DND-41 (cell line): ENCODE measurements around the gene DNM2.

ENCODE experiments used
- ATAC-seq: fragments of 200-7000 bp; cut with Tn5 transposase; 3 replicates; pipeline ENCODE4 v1.9.1; 2021; ENCODE audit warnings: low read depth; ENCODE audit not compliant: insufficient read depth
- DNase-seq: peaks from one replicate; pipeline ENCODE4 v3.0.0-alpha.2; 2020
- H2AFZ ChIP-seq: 2 replicates; pipeline ENCODE4 v1.6.0; 2012; ENCODE audit warnings: low read depth, low read length
- H3K27ac ChIP-seq: 2 replicates; pipeline ENCODE4 v1.5.1; 2012; ENCODE audit warnings: low read length, inconsistent platforms
- H3K27me3 ChIP-seq: fragments of 200-600 bp; sonication (generic); 2 replicates; pipeline ENCODE4 v1.6.0; 2012; ENCODE audit warnings: low read length, mild to moderate bottlenecking, inconsistent platforms; ENCODE audit not compliant: insufficient read depth, poor library complexity
- H3K36me3 ChIP-seq: 2 replicates; pipeline ENCODE4 v1.5.1; 2012; ENCODE audit warnings: low read length, inconsistent platforms; ENCODE audit not compliant: insufficient read depth
- H3K4me1 ChIP-seq: 2 replicates; pipeline ENCODE4 v1.5.1; 2012; ENCODE audit warnings: mild to moderate bottlenecking, low read length; ENCODE audit not compliant: insufficient read depth
- H3K4me2 ChIP-seq: 2 replicates; pipeline ENCODE4 v1.6.0; 2012; ENCODE audit warnings: mild to moderate bottlenecking, moderate library complexity, low read length, inconsistent platforms; ENCODE audit not compliant: insufficient read depth
- H3K4me3 ChIP-seq, 2 experiments: fragments of 200-600 bp in 1 of 2; shearing (Covaris generic) in 1 of 2; 2 replicates each; pipeline ENCODE4 v1.5.1; 2012 to 2016; ENCODE audit warnings: inconsistent platforms in 2 of 2, low read length in 2 of 2, mild to moderate bottlenecking in 2 of 2, low read depth in 1 of 2, moderate library complexity in 1 of 2
- H3K79me2 ChIP-seq: 2 replicates; pipeline ENCODE4 v1.6.0; 2012; ENCODE audit warnings: low read length, inconsistent platforms; ENCODE audit not compliant: insufficient read depth
- H3K9ac ChIP-seq: 2 replicates; pipeline ENCODE4 v1.6.0; 2012; ENCODE audit warnings: low read depth, mild to moderate bottlenecking, inconsistent platforms, low read length, moderate library complexity
- H3K9me3 ChIP-seq: 2 replicates; pipeline ENCODE4 v1.5.1; 2012; ENCODE audit warnings: low read length, moderate library complexity, mild to moderate bottlenecking, inconsistent platforms; ENCODE audit not compliant: insufficient read depth, severe bottlenecking
- H4K20me1 ChIP-seq: 2 replicates; pipeline ENCODE4 v1.6.0; 2012; ENCODE audit warnings: low read length; ENCODE audit not compliant: insufficient read depth
- CTCF ChIP-seq: IDR thresholded peaks from 2 replicates; pipeline ENCODE4 v1.5.1; 2012; ENCODE audit warnings: borderline replicate concordance, low read length, moderate library complexity, mild to moderate bottlenecking; ENCODE audit not compliant: poor library complexity, severe bottlenecking; ENCODE audit errors: extremely low read depth
- EZH2 ChIP-seq: IDR thresholded peaks from 3 replicates; pipeline ENCODE4 v1.6.1; 2012; ENCODE audit warnings: borderline replicate concordance, low read depth, mild to moderate bottlenecking, moderate library complexity, low read length, inconsistent platforms; ENCODE audit not compliant: severe bottlenecking

DNM2 gene

GRCh38 chr19:10803252-10803651 lies 85.4 kb downstream of the DNM2 start:
- H2AFZ ChIP-seq = no peak overlapping the region
- no peaks in the 10 kb centered on the region for H3K27me3 ChIP-seq
- no peaks in the 10 kb centered on the region for H3K79me2 ChIP-seq
- no peak overlapping the region for H3K4me2 ChIP-seq
- no peak overlapping the region for H3K9ac ChIP-seq
- DNase-seq = no peak
- no peak overlapping the region for H3K27ac ChIP-seq
- no peak for ATAC-seq
- H4K20me1 ChIP-seq = no peaks in the 10 kb centered on the region; the same call in 1 of the 2 replicates
- H3K4me1 ChIP-seq = no peaks in the 10 kb centered on the region
- no peaks in the 10 kb centered on the region for H3K9me3 ChIP-seq
- TF ChIP-seq EZH2 (no peak), CTCF (no peak)
- H3K36me3 ChIP-seq = peaks cover 80% of the 10 kb centered on the region
- H3K4me3 ChIP-seq = no peak overlapping the region

GRCh38 chr19:10805065-10805757 lies 87.3 kb downstream of the DNM2 start:
- H3K36me3 ChIP-seq = peaks cover 78% of the 10 kb centered on the region
- H3K79me2 ChIP-seq = no peaks in the 10 kb centered on the region
- H3K4me1 ChIP-seq = no peaks in the 10 kb centered on the region
- no peaks in the 10 kb centered on the region for H3K9me3 ChIP-seq
- H3K9ac ChIP-seq = no peak overlapping the region
- no peaks in the 10 kb centered on the region for H3K27me3 ChIP-seq
- H3K4me2 ChIP-seq = no peak overlapping the region
- no peak overlapping the region for H2AFZ ChIP-seq
- H4K20me1 ChIP-seq = no peaks in the 10 kb centered on the region; the same call in 1 of the 2 replicates
- no peak for TF ChIP-seq EZH2
- no peak for TF ChIP-seq CTCF
- no peak overlapping the region for H3K4me3 ChIP-seq
- no peak for DNase-seq
- ATAC-seq = no peak
- no peak overlapping the region for H3K27ac ChIP-seq

GRCh38 chr19:10805758-10806247 lies 87.9 kb downstream of the DNM2 start:
- H3K36me3 ChIP-seq = peaks cover 78% of the 10 kb centered on the region
- DNase-seq = no peak
- no peak overlapping the region for H3K4me3 ChIP-seq
- H3K79me2 ChIP-seq = no peaks in the 10 kb centered on the region
- no peak overlapping the region for H3K9ac ChIP-seq
- TF ChIP-seq CTCF (no peak), EZH2 (no peak)
- H3K9me3 ChIP-seq = no peaks in the 10 kb centered on the region
- H3K4me1 ChIP-seq = no peaks in the 10 kb centered on the region
- no peak overlapping the region for H3K27ac ChIP-seq
- no peaks in the 10 kb centered on the region for H3K27me3 ChIP-seq
- no peak overlapping the region for H3K4me2 ChIP-seq
- no peak overlapping the region for H2AFZ ChIP-seq
- H4K20me1 ChIP-seq = no peaks in the 10 kb centered on the region; the same call in 1 of the 2 replicates
- no peak for ATAC-seq
